ENCODE measurements around the gene IGFALS.

Gene IGFALS

GRCh38 chr16:1775846-1776671, 17.4 kb downstream of the IGFALS start:
- DNase-seq (ENCODE audit: low read depth) = no peak
- H3K4me3 ChIP-seq (ENCODE audit: low read depth, low read length) = no peak overlapping the region
- TF ChIP-seq, protein P1, sequence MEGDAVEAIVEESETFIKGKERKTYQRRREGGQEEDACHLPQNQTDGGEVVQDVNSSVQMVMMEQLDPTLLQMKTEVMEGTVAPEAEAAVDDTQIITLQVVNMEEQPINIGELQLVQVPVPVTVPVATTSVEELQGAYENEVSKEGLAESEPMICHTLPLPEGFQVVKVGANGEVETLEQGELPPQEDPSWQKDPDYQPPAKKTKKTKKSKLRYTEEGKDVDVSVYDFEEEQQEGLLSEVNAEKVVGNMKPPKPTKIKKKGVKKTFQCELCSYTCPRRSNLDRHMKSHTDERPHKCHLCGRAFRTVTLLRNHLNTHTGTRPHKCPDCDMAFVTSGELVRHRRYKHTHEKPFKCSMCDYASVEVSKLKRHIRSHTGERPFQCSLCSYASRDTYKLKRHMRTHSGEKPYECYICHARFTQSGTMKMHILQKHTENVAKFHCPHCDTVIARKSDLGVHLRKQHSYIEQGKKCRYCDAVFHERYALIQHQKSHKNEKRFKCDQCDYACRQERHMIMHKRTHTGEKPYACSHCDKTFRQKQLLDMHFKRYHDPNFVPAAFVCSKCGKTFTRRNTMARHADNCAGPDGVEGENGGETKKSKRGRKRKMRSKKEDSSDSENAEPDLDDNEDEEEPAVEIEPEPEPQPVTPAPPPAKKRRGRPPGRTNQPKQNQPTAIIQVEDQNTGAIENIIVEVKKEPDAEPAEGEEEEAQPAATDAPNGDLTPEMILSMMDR (IDR thresholded peaks at IDR 0.05; ENCODE audit: low read depth, low read length, missing control alignments) = no peak

DNA sequence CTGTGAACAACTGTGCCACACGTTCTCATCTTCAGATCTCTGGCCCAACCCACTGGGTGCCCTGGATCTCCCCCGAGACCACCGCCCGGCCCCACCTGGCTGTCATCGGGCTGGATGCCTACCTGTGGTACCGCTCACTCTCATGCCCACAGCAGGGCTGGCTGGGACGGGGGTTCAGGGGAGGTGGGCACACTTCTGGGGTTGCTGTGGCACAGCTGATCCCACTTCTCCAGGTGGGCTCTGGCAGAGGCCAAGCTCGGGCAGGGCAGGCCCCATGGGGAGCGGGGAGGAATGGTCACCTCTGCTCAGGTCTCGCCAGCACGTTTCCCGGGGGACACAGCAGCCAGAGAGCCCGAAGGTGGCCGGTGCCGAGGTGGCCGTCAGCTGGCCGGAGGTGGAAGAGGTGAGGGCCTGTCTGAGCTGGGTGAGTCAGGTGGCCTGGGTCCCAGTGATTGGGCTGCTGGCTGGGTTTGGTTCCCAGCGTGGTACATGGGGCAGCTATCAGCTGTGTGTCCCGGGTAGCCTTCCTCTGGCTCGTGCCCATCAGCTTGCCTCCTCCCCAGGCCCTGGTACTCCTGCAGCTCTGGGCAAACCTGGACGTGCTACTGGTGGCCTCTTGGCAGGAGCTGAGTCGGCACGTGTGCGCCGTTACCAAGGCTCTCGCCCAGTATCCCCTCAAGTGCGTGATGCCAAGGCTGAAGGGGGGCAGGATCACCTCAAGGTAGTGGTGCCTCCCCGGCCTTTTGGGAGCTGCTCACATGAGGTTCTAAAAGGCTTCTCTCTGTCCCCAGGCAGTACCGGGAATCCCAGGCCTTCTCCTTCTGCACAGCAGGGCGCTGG, 18.3 kb downstream of the IGFALS start:
- TF ChIP-seq, protein P1 (IDR thresholded peaks at IDR 0.05; ENCODE audit: low read depth, low read length, missing control alignments) = no peak
- no peak for DNase-seq (ENCODE audit: low read depth)
- no peak overlapping the region for H3K4me3 ChIP-seq (ENCODE audit: low read depth, low read length)

DNA sequence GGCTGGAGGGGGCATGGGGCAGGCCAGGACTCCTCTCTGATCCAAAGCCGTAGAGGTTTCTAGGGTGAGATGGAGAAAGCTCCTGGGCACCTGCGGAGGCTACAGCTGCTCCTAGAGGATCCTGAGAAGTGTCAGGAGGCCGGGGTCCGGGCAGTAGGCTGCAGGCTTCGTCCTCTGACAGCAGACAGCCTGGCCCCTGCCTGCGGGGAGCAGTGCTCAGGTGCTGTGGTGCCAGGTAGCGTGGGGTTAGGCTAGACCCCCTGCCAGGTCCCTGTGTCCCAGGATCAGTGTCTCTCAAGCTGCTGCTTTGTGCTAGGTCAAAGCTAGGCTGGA, 19.1 kb downstream of the IGFALS start:
- DNase-seq (ENCODE audit: low read depth) = no peak
- TF ChIP-seq, protein P1 (IDR thresholded peaks at IDR 0.05; ENCODE audit: low read depth, low read length, missing control alignments) = no peak
- peak overlapping the region; percentile 72 for H3K4me3 ChIP-seq (ENCODE audit: low read depth, low read length)

- peak overlapping the region; percentile 72 for H3K4me3 ChIP-seq (ENCODE audit: low read depth, low read length)
- DNase-seq (ENCODE audit: low read depth) = no peak
- TF ChIP-seq, protein P1 (IDR thresholded peaks at IDR 0.05; ENCODE audit: low read depth, low read length, missing control alignments) = no peak
Observed at GRCh38 chr16:1773703-1774447, 19.6 kb downstream of the IGFALS start.

- peak within 1 kb of the TSS; percentile 72 for H3K4me3 ChIP-seq (ENCODE audit: low read depth, low read length)
- TF ChIP-seq, protein P1 (IDR thresholded peaks at IDR 0.05; ENCODE audit: low read depth, low read length, missing control alignments) = peak; percentile 77
- peak; percentile 55 for DNase-seq (ENCODE audit: low read depth)
Observed at GRCh38 chr16:1772908-1773702, 20.4 kb downstream of the IGFALS start, which contains the start of gene MRPS34. MRPS34 (minus strand) TSS chr16:1773134; CDS start chr16:1773119, 15 bp downstream.

- no peak for DNase-seq (ENCODE audit: low read depth)
- TF ChIP-seq, protein P1 (IDR thresholded peaks at IDR 0.05; ENCODE audit: low read depth, low read length, missing control alignments) = no peak
- peak within 1 kb of the TSS; percentile 72 for H3K4me3 ChIP-seq (ENCODE audit: low read depth, low read length)
Observed at GRCh38 chr16:1772362-1772907, 21.1 kb downstream of the IGFALS start, which contains the start of gene EME2. EME2 (plus strand) TSS chr16:1772810; CDS start chr16:1773228, 418 bp downstream.
